ENCODE measurements around the gene UCP1.

UCP1 gene

DNA sequence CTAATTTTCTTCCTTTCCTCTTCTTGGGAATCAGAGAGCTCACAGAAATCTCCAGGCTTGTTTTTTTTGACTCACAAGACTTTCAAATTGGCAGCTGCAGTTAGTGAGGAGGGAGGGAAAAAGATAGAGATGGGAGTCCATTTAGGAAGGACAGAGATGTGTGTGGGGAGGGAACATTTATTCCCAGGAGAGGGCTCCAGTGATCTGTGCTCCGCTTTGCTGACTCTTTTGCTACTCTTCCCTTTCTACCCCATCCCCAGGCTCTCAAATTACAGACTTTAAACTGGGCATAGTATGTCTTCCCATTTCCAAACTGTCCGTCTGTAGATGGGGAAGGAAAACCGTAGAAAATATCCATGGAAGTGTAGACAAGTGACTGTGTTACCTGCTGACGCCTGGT lies 39.1 kb upstream of the UCP1 start:
- no peak overlapping the region for H3K27ac ChIP-seq
- TF ChIP-seq, protein P1, sequence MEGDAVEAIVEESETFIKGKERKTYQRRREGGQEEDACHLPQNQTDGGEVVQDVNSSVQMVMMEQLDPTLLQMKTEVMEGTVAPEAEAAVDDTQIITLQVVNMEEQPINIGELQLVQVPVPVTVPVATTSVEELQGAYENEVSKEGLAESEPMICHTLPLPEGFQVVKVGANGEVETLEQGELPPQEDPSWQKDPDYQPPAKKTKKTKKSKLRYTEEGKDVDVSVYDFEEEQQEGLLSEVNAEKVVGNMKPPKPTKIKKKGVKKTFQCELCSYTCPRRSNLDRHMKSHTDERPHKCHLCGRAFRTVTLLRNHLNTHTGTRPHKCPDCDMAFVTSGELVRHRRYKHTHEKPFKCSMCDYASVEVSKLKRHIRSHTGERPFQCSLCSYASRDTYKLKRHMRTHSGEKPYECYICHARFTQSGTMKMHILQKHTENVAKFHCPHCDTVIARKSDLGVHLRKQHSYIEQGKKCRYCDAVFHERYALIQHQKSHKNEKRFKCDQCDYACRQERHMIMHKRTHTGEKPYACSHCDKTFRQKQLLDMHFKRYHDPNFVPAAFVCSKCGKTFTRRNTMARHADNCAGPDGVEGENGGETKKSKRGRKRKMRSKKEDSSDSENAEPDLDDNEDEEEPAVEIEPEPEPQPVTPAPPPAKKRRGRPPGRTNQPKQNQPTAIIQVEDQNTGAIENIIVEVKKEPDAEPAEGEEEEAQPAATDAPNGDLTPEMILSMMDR (IDR thresholded peaks at IDR 0.05), result no peak
- no peak for TF ChIP-seq ZFX (IDR thresholded peaks at IDR 0.05; ENCODE audit: borderline replicate concordance)

DNA sequence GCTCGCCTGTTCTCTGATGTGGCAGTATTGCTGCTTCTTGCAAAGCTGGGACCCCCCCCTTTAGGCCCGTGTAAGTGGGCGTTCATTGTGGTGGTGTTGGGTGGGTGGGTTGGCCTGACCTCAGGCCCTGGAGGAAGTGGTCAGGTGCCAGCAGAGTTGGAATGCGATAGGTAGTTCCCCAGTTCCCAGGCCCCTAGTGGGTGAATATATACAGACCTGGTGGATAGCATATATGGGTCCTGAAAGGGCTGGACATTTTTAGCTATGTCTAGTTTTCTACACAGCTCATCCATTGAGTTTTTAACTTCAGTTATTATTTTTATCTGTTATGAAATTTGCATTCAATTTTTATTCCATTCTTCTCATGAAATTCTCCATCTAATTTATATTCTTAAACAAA lies 35.8 kb upstream of the UCP1 start:
- no peak for TF ChIP-seq ZFX (IDR thresholded peaks at IDR 0.05; ENCODE audit: borderline replicate concordance)
- TF ChIP-seq, protein P1 (IDR thresholded peaks at IDR 0.05), result no peak
- no peak overlapping the region for H3K27ac ChIP-seq

DNA sequence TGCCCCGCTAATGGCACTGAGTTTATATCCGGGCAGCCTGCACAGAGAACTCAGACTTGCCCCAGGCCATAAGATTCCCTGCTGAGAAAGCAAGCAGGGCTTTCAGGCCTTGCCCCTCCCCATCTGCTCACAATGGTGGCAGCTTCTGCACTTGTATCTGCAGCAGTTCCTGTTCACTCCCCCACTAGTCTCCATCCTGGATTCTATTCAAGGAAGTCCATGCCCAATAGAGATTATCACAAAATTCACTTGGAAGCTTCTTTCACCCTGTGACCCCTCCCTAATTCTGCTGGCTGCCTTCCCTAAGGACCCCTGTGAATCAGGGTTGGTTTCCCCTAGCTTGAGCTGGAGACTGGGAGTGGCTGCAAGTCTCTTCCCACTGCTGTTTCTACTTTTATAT lies 34.5 kb upstream of the UCP1 start:
- H3K27ac ChIP-seq, result 0 out of 2 replicates have a peak overlapping the region, but pooled peaks have one; percentile 8
- TF ChIP-seq, protein P1 (IDR thresholded peaks at IDR 0.05), result no peak
- no peak for TF ChIP-seq ZFX (IDR thresholded peaks at IDR 0.05; ENCODE audit: borderline replicate concordance)

DNA sequence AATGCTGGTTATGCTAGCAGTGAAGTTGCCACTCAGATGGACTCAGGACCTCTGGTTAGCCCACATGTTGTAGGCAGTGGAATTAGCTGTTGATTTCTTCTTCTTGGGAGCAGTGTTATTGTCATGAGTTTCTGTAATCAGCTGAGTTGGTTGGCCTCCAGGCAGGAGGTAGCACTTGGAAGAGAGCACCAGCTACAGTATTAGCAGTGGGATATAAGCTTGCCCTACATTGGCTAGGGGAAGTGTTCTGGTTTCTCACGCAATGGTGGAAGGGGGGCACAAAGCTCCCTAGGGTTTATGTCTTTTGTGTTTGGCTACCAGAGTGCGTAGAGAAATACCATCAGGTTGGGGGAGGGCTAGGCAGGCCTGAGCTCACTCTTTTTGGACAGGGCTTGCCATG lies 34.0 kb upstream of the UCP1 start:
- H3K27ac ChIP-seq, result no peak overlapping the region
- TF ChIP-seq, protein P1 (IDR thresholded peaks at IDR 0.05), result no peak
- no peak for TF ChIP-seq ZFX (IDR thresholded peaks at IDR 0.05; ENCODE audit: borderline replicate concordance)

DNA sequence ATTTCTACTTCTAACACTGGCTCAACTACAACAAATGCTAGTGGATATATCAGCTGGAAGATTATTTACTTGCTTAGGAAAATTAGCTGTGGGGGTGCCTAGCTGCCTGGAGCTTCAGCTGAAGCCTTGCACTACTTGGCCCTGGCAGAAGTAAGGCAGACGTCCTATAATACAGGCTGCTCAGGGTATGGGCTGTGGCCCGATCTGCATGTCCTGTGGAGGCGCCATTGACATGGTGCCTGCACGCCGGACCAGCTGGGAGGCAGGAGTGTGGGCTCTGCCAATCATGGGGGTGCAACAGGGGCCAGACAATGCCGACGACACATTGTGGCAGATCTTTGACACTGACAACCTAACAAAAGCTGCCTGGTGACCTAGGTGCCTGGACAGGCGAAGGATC lies 31.6 kb upstream of the UCP1 start:
- H3K27ac ChIP-seq, result no peak overlapping the region
- TF ChIP-seq, protein P1 (IDR thresholded peaks at IDR 0.05), result no peak
- TF ChIP-seq ZFX (IDR thresholded peaks at IDR 0.05; ENCODE audit: borderline replicate concordance), result no peak

DNA sequence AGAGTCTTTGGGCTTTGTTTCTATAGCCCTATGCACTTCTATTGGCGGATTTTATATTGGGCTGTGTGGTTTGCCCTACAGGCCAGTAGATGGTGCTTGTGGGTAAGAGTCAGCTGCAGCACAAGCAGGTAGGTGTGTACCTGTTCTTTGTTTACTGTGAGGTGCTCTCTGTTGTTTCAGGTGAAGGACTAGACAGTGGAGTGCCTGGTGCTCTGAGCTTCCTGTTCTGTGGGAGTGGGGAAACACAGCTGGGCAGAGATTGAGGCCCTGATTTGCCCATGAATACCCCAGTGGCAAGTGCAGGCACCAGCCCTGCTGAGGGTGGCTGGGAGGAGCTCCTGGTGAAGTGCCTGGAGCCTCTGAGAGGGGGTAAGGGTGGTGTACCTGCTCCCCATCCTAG lies 26.3 kb upstream of the UCP1 start:
- no peak overlapping the region for H3K27ac ChIP-seq
- TF ChIP-seq, protein P1 (IDR thresholded peaks at IDR 0.05), result peak; percentile 87
- no peak for TF ChIP-seq ZFX (IDR thresholded peaks at IDR 0.05; ENCODE audit: borderline replicate concordance)

DNA sequence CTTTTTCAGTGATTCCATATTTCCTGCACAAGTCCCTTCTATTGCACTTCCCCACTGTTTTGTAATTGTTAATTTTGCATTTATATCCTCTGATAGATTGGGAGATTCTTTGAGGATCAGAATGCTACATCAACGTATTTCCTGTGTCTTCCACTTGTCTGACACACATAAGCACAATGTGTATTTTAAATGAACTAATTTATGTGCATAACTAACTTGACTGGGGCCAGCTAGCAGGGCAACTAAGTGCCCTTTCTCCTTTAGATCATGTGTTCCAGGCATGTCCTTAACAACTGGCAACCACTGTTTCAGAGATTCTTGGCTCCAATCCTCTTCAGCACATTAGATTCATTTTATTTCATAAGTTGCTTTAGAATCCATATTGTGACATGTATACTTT lies 15.7 kb upstream of the UCP1 start:
- H3K27ac ChIP-seq, result no peak overlapping the region
- TF ChIP-seq ZFX (IDR thresholded peaks at IDR 0.05; ENCODE audit: borderline replicate concordance), result no peak

DNA sequence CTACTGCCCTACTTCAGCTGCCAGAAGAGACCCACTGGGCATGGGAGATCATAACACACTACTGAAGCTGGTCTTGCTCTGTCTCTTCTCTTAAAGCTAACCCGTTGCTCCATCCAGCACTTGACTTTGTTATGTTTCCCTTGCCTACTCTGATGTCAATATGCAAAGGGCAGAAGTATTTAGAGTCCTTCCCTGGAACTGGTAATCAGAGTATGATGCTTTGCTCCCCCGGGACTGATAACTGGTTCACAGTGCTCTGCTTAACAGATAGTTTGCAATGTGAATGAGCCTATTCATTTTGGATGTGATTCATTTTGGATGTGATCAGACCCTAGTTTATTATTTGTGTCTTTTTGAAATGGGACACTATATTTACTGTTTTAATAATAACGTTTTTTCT lies 12.3 kb upstream of the UCP1 start:
- TF ChIP-seq ZFX (IDR thresholded peaks at IDR 0.05; ENCODE audit: borderline replicate concordance), result no peak
- TF ChIP-seq, protein P1 (IDR thresholded peaks at IDR 0.05), result no peak
- H3K27ac ChIP-seq, result no peak overlapping the region
